AG04449 (cell line): ENCODE results near the gene INTS1.

Experiments used
- CTCF ChIA-PET: fragments of 350-600 bp; formaldehyde crosslinking; extraction: SDS; loops from one replicate; lab custom pipeline; 2021; ENCODE audit warnings: antibody characterized with exemption; lab: Yijun Ruan, JAX
- POLR2A ChIA-PET: fragments of 400-600, 350-600 bp; formaldehyde crosslinking; extraction: SDS; loops from one replicate; lab custom pipeline; 2020; ENCODE audit warnings: antibody characterized with exemption, inconsistent platforms; lab: Yijun Ruan, JAX
- DNase-seq: peaks from one replicate; pipeline ENCODE4 v3.0.0-alpha.2; 2010; ENCODE audit warnings: low read depth, low spot score
- H3K4me3 ChIP-seq: 2 replicates; pipeline ENCODE4 v1.5.1; 2011; ENCODE audit warnings: low read depth, mild to moderate bottlenecking, control low read depth, low read length
- TF ChIP-seq, protein P1 (sequence below): IDR thresholded peaks from one replicate; pipeline ENCODE4 v1.5.1; 2011; ENCODE audit warnings: mild to moderate bottlenecking, moderate library complexity, low read length, control low read depth, inconsistent platforms; ENCODE audit not compliant: insufficient read depth; ENCODE audit errors: missing control alignments

INTS1 gene

DNA sequence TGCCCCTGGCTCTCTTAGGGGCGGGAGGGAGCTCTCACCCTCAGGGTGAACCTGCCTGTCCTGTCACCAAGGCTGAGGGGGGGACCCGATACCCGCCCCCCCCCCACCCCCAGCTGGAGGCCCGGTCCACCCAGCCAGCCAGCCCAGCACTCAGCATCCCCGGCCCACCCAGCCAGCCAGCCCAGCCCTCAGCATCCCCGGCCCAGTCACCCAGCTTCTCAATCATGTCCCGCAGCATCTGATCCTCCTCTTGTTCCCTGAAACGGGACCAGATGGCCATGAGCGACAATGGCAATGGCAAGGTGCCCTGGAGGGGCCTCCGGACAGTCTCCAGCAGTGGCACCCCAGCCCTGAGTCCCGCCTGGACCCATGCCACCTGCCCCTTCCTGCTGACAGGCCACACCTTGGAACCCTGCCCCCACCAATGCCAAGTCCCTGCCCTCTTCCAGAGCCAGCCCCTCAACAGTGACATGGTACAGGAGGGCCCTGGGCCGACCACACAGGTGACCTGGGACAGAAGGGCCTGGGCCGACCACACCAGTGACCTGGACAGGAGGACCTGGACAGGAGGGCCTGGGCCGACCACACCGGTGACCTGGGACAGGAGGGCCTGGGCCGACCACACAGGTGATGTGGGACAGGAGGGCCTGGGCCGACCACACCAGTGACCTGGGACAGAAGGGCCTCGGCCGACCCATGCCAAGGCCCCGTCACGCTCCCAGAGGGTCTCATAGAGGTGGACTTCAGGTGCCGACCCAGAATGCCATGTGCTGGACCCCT, 69.1 kb downstream of the INTS1 start:
- no peak overlapping the region for H3K4me3 ChIP-seq
- TF ChIP-seq, protein P1, sequence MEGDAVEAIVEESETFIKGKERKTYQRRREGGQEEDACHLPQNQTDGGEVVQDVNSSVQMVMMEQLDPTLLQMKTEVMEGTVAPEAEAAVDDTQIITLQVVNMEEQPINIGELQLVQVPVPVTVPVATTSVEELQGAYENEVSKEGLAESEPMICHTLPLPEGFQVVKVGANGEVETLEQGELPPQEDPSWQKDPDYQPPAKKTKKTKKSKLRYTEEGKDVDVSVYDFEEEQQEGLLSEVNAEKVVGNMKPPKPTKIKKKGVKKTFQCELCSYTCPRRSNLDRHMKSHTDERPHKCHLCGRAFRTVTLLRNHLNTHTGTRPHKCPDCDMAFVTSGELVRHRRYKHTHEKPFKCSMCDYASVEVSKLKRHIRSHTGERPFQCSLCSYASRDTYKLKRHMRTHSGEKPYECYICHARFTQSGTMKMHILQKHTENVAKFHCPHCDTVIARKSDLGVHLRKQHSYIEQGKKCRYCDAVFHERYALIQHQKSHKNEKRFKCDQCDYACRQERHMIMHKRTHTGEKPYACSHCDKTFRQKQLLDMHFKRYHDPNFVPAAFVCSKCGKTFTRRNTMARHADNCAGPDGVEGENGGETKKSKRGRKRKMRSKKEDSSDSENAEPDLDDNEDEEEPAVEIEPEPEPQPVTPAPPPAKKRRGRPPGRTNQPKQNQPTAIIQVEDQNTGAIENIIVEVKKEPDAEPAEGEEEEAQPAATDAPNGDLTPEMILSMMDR, result no peak
- DNase-seq, result no peak
- ChIA-PET POLR2A (no interaction called here), CTCF (interaction anchor here (1.0 to 4.7 kb wide), 4 partner anchors 40 to 242 kb away, joined by 3 to 71 read pairs (median 5); no protein-coding TSS in a partner anchor)

GRCh38 chr7:1434165-1434718, 69.9 kb downstream of the INTS1 start:
- H3K4me3 ChIP-seq, result no peak overlapping the region
- TF ChIP-seq, protein P1, result no peak
- POLR2A ChIA-PET, result no interaction called here
- CTCF ChIA-PET, result interaction anchor here (1.0 to 4.7 kb wide), 8 partner anchors 10 to 241 kb away, joined by 3 to 71 read pairs (median 18); no protein-coding TSS in a partner anchor
- no peak for DNase-seq

DNA sequence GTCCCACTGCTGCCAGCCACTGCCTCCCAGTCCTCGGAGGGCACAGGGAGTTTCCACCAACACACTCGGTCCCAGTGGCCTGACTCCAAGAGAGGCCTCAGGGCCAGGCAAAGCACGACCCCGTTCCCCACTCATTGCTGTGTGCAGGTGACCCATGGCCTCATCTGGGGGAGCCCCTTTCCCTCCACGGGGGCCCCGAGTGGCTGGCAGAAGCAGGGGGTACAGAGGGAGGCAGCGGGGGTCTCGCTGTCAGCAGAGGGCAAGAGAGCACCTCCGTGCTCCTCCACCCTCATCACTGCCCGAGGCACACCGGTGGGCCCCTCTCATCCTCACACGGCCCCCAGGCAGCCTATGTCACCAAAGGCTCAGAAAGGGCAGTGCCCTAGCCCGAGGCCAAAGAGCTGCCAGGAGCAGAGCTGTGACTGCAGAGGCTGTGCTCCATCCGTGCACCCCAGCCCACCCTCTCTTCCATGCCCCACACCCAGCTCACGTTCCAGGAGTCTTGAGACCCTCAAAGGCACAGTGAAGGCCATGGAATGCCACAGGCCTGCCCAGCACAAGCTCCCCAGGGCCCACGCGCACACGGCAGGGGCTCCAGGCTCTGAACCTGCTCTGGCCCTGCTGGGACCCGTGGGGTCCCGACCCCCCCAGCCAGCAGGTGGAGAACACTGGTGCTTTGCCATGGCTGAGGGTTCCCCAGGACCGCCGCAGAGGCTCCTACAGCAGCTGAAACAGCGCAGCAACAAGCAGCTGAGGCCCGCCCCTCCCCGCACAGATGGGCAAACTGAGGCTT, 70.9 kb downstream of the INTS1 start:
- TF ChIP-seq, protein P1, result no peak
- DNase-seq, result no peak
- H3K4me3 ChIP-seq, result no peak overlapping the region
- POLR2A ChIA-PET, result no interaction called here
- CTCF ChIA-PET, result interaction anchor here (0.6 to 4.7 kb wide), 27 partner anchors 8 to 945 kb away, joined by 3 to 71 read pairs (median 5); no protein-coding TSS in a partner anchor

- H3K4me3 ChIP-seq, result no peak overlapping the region
- POLR2A ChIA-PET, result no interaction called here
- DNase-seq, result no peak
- TF ChIP-seq, protein P1, result peak; percentile 98
- CTCF ChIA-PET, result interaction anchor here (0.6 to 4.7 kb wide), 41 partner anchors 9 to 944 kb away, joined by 3 to 71 read pairs (median 4); no protein-coding TSS in a partner anchor
Observed at GRCh38 chr7:1432411-1433082, 71.6 kb downstream of the INTS1 start.

GRCh38 chr7:1431634-1432380, 72.4 kb downstream of the INTS1 start:
- CTCF ChIA-PET, result interaction anchor here (0.6 to 4.7 kb wide), 40 partner anchors 8 to 439 kb away, joined by 3 to 71 read pairs (median 4); no protein-coding TSS in a partner anchor

More at GRCh38 chr7:1431634-1432380, 72.4 kb downstream of the INTS1 start:
- POLR2A ChIA-PET, result interaction anchor here (0.6 kb wide), 1 partner anchor 346 kb away, joined by 3 read pairs; no protein-coding TSS in a partner anchor
- no peak for DNase-seq
- TF ChIP-seq, protein P1, result no peak
- no peak overlapping the region for H3K4me3 ChIP-seq
